HG03280 (cell line): Measurements from ENCODE around the gene LACRT.

ENCODE experiments used
- ATAC-seq: cut with Tn5 transposase; IDR thresholded peaks from one replicate; pipeline ENCODE4 v1.9.1; 2021; ENCODE audit warnings: mild to moderate bottlenecking, moderate library complexity; ENCODE audit not compliant: unreplicated experiment

The LACRT gene

DNA sequence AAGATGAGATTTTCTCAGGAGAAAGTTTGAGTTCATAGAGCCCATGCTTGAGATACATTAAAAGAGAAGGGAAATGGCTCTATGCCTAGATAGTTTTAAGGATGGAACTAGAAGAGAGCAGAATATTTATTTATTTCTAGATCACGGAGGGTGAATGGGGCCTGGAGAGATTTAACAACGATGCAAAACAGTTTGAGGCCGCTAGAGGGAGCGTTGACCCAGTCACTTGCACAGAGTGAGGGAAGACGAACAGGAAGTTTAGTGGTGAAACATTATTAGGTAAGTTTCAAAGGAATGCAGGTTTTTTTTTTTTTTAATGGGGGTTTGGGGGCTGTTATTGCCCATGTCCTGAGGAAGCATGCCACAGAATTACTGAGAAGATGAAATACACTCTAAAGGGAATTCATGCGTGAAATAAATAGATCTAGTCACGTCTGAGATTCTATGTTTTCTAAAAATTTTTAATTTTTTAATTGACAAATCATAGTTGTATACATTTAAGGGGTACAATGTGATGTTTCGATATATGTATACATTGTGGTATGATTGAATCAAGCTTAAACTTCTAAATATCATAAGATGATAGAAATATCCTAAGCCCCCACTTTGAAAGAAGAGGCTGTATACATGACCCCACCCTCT is 31.4 kb downstream of the LACRT start:
- ATAC-seq: peak; percentile 86

DNA sequence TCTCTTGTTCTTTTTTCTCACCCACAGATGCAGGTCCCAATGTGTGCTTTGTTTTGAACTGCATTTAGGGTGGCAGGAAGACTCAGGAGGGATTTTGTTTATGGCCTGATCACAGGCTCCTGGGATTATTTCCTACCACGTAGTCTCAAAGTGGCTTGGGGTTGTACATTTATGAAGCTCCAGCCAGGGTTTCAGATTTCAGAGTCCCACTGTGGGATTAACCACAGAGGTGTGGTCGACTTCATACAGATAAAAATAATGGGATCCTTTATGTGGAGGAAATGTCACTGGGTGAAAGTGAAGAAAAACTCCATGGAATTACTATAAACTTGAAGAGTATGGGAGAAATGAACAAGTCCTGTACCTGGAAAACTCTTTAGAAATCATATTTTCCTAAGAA is 32.0 kb downstream of the LACRT start:
- ATAC-seq: no peak

DNA sequence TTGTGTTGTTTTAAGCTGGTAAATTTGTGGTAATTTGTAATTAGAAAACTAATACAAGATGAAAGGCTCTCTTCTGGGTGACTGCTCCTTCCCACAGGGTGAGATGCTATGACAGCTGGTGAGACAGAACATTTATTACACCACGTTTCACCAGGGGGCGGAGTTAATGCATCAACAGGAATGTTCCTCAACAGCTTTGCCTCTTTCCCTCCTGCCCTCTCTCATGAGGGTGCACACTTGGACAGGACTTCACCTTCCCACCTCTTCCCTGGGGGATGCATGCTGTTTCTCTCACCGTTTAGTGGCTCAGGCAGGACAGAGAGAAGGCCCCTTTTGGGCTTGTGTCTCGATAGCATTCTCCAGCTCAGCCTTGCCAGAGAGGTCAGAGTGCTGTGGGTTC is 32.9 kb downstream of the LACRT start:
- no peak for ATAC-seq

DNA sequence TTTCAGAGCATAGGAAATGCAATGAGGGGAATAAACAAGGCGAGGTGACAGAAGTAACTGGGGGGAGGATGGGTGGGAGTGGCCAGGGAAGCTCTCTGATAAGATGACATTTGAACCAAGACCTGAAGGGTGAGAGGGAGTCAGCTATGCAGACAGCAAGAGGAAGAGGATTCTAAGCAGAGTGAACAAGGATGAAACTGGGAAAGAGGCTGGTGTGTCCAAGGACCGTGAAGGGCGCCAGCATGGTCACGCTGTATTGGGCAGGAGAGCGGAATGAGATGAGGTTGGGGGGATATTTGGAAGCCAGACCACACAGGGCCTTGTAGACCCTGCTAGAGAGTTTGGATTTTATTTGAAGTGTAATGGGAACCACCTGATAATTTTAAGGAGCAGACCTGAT is 35.7 kb downstream of the LACRT start:
- ATAC-seq: no peak

DNA sequence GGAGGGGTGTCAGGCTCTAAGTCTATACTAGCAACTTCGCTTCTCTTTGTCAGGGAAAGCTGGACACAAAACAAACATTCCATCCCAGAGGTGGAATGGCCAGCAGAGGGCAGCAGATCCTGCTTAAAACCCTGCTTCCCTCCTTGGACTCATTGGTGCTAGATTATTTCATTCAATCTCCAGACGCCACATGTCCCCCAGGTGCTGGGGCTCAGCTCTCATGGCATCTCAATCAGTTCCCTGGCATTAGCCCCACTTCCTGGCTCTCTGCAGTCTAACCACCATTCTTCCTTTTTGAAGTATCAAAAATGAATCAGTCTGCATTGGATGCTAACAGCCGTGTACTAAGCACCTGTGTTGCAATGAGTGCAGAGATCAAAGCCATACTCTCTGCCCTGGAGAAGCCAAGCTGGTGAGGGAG is 38.2 kb downstream of the LACRT start:
- ATAC-seq: no peak

DNA sequence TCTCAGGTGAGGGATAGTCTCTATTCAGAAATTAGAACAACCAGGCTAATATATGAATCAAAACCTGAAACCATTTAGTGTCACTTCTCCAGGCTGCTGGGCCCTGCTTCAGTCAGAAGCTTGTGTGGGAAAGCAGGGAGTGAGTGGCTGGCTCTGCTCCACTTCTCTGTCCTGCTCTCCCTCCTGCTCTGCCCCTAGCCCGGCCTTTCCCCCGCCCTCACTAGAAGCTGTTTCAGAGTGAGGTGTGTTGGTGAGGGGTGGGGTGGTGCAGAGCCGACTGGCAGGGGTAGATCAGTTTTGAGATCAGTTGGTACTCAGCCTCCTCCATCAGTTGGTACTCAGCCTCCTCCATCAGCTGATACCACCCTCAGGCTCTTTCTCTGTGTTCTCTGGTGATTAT is 39.2 kb downstream of the LACRT start:
- no peak for ATAC-seq

DNA sequence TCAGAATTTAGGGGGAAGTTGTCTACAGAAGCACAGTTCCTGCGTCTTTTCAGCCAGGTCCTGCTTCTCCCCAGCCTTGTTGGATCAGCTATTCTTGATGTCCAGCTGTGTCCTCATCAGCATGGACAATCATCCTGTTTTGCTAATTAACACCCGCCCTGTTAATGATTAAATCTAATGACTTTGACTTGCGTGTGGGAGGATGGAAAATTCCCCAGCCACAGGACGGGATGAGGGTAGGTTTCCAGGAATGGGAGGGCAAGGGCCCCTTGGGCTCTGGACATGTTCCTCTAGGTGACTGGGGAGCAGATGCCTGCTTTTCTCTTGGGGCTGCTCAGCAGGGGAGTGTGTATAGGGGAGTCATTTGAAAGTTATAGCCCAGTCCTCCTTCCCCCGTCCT is 41.0 kb downstream of the LACRT start:
- no peak for ATAC-seq

DNA sequence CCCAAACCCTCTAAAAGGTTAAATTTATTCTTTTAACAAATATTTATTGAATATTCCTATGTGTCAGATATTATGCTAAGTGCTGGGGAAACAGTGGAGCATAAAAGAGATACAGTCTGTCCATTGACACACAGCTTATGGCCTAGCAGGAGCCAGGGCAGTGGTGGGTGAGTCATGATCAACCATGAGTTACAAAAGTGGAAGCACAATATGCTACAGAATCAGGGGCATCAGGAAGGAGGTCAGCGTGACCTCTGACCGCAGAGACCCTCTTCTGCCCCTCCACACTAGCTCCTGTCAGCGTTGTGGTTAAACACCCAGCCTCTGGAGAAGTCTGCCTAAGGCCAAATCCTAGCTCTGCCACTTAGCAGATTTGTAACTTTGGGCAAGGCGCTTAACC is 41.6 kb downstream of the LACRT start:
- ATAC-seq: no peak

DNA sequence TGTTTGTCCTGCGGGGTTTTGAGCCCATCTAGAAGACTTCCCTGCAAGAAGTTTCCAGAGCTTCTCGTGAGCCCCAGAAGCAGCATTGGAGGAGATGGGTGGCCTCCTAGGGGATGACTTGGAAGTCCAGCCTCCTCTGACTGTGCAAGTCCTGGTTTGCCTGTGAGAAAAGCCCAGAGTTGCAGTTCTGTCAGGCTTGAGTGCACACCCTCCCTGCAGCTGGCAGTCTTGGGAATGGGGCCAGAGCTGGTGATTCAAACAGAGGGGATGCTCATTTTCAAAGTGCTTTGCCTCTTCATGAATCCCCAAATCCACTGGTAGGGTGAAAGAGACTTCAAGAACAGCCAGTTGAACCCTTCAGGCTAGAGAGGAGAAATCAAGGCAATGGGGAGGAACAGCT is 42.4 kb downstream of the LACRT start:
- ATAC-seq: no peak

DNA sequence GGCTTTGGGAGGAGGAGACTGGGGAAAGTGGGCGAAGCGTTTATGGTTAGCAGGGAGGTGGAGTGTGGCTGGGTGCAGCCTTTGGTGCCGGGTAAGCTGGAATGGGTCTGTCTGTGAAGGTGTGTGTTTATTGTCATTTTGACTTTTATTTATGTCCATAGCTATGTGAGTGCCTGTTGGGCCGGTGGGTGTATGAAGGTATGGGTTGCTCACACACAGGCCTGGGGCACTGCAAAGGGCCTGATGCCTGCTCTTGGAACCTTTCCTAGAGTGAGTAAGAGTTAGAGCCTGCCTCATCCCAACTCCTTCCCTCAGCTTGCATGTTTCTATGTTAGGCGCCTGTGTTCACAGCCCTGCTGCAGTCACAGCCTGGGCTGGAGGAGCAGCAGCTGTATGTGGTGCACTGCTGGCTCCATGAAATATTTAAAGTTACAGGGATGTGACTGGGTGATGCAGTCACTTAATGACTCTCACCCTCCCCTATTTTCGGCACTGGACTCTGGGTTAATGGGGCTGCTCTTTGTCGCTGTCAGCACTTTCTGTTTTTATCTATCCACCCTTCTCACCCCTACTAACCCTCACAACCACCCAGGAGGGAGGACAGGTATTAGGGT is 43.6 kb downstream of the LACRT start:
- ATAC-seq: no peak

DNA sequence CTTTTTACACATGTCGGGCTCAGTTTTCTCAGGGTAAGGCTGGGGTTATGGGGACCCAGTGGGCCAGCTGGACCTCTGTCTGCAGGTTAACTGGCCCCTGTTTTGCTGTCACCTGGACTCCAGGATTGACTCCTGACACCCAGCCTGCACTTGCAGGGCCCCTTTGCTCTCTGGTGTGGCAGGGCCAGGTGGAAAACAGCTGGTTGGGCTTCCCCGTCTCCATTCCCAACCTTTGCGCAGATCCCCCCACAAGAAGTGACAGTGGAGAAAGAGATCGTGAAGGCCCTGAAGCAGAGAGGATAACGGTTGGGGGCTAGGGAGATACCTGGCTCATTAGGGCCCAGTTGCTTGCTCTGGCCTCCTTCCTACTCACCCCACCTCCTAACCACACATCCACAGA is 44.7 kb downstream of the LACRT start:
- ATAC-seq: no peak

DNA sequence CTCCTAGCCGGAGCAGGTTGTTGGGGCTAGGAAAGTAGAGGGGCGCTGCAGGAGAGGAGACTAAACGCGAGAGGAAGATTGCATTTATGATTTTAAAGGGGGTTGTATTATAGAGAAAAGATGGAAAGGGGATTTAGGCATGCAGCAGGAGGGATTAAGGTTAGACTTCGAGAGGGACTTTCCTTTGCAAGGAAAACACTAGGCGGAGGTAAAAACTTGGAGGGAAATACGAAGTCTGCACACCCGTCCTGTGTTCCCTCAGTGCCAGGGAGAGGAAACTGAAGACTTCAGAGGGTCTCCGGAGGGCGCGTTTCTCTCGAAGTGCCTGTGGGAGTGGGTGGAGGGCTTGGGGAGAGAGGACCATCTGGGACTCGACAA is 45.8 kb downstream of the LACRT start:
- no peak for ATAC-seq

DNA sequence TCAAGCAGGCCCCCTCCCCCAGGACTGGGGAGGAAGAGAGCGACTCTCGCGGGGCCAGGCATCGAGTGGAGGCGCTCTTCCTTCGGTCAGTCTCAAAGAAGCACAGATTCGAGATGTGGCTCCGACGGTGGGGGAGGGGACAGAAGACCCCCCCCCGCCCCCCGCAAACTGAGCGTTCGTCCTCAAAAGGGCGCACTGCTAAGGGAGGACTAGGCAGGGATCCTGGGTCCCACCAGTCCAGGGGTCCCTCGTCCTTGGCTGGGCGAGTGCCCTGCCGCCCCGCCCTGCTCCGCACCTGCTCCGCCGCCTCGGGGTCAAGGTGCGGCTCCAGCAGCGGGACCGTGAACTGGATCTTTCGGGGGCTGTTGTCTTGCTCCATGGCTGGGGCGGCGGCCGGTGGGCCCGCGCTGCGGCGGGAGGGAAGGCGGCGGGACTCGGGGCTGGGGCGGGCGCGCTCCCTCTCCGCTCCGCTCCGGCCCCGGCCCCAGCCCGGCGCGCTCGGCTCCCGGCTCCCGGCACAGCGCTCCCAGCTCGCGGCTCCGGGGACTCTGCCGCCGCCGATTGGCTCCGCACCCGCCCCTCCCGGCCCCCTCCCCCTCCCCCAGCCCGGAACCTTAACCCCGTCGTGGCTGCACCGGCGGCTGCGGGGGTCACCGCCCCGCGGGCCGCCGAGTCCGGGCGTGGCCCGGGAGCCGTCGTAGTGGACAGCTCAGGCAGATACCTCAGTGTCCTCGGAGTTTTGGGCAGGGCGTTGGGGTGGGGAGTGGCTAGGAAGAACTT is 46.4 kb downstream of the LACRT start, which contains the start of gene PPP1R1A:
TSS of gene PPP1R1A (minus strand) at position 550 of the 780 bp plus-strand sequence. CDS start at position 379, 171 bp downstream.
- ATAC-seq: no peak

DNA sequence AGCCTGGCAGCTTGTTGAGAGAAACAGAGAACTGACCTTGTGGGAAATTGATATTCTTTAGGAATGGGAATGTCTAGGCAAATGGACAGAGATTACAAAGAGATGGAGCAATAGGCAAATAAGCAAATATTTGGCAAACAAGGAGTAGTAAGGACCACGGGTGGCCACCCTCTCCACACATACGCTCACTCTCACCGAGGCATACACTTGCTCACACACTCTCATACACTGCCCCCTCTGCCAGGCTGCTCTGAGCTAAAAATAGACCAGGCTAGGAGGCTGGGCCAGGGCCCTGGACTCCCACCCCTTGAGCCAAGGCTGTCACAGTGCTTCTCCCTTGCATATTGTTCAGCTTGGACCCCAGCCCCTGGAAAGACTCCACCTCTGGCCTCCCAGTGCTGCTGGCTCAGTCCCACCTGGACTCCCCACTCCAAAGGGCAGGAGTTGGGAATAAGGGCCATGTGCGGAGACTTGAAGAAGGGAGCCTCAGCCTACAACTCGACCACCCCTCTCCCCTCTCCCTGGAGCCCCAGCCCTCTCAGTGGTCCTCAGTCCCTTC is 47.3 kb downstream of the LACRT start:
- no peak for ATAC-seq

DNA sequence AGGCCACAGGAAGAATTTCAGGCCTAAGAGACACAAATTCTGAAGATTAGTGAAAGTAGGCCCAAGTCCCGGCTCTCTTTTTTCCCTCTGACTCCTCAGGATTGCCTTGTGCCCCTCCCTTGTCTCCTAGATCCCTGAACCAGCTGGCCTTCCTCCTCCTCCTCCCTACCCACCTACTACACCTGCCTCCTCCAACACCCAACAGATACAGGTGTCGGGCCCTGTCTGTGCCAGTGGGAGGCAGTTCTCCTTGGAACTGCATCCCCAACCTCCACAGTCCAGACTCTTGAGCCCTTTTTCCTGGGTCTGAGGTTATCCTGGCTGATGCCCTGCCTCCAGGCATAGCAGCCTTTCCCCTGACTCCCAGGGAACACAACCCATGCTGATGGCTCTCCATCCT is 48.1 kb downstream of the LACRT start:
- no peak for ATAC-seq

DNA sequence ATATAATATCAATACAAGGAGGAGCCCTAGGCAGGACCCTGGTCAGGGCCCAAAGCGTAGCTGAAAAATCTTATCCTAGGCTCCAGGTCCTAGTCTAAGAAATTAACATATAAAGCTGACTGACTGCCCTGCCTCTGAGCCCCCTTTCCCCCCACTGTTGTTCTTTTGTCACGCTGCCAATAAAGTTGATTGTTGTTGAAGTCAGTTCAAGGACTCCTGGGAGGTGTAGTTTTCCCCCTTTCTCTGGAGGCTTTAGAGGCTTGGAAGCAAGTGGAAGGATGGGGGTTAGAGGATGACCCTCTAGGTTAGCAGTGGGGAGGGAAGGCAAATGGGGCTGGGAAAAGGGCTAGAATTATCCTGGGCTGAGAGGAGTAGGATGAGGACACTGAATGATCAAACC is 49.5 kb downstream of the LACRT start:
- ATAC-seq: no peak

DNA sequence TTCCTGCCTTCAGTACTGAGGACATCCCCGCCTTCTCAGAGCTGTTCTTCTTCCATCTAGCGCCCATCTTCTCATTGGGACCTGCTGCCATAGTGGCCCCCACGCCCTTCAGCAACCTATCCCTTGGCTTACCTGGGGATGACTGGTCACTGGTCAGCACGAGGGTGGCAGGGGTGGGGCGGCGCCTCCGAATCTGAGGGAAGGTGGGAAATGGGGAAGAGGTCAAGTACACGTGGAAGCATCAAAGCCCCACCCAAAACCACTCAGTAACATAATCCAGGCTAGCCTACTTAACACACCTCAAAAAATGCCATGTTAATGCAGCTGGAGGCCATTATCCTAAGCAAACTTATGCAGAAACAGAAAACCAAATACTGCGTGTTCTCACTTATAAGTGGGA is 50.6 kb downstream of the LACRT start:
- ATAC-seq: no peak

DNA sequence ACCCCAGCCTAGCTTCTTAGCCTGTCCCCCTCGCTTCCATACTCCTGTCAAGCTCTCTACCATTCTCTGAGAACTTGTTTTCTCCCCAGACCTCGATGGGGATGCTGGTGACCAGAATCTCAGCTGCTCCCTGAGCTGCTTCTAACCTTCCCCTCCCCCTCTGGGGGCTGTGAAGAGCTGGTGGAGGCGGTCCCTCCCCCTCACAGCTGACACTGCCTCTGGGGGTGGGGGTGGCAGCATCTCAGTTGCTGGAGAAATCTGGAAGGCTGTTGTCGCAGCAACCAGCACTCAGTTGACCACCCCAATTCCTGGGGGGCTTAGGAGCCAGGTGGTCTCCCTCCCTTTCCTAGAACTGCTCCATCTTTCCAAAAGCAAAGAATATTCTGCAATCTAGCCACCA is 51.0 kb downstream of the LACRT start:
- ATAC-seq: no peak

DNA sequence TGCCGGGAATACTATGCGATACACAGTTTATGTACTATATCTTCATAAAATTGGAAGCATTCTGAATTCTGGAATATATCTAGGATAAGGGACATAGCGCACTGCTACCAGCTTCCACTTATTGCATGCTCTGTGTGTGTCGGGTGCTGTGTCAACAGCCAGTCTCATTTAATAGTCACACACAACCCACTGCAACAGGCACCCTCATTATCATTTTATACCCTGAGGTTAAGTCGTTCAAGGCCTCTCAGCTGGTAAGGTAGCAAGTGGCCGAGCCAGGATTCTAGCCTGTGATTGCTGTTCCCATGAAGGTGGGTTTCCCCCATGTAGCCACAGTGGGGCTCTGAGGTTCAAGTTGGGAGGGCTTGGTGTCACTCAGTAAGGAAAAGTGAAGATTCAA is 53.3 kb downstream of the LACRT start:
- no peak for ATAC-seq
